PFSK-1 (cell line): ENCODE results near the gene NDUFC2.

ENCODE experiments used
- FOXP2 ChIP-seq: optimal IDR thresholded peaks from 2 replicates; pipeline ENCODE3; 2011; ENCODE audit warnings: borderline replicate concordance, control low read depth, inconsistent platforms; ENCODE audit not compliant: insufficient read depth; ENCODE audit errors: extremely low read length, extremely low read depth
- POLR2AphosphoS5 ChIP-seq: IDR thresholded peaks from 2 replicates; pipeline ENCODE4 v1.6.1; 2012; ENCODE audit warnings: low read depth, mild to moderate bottlenecking, control low read depth, low read length, moderate library complexity
- REST ChIP-seq, 2 experiments: IDR thresholded peaks; 2 replicates each; pipeline versions ENCODE4 v1.6.1 to v1.8.0; 2011 to 2012; ENCODE audit warnings: low read depth in 2 of 2, low read length in 2 of 2, control low read depth in 1 of 2, inconsistent platforms in 1 of 2, mild to moderate bottlenecking in 1 of 2, moderate library complexity in 1 of 2; ENCODE audit not compliant: insufficient read depth in 1 of 2
- SIN3A ChIP-seq: IDR thresholded peaks from 2 replicates; pipeline ENCODE4 v1.6.1; 2012; ENCODE audit warnings: mild to moderate bottlenecking, low read length, moderate library complexity, borderline replicate concordance; ENCODE audit not compliant: insufficient read depth
- TAF1 ChIP-seq: IDR thresholded peaks from 2 replicates; pipeline ENCODE4 v1.6.1; 2012; ENCODE audit warnings: low read length, control low read depth, borderline replicate concordance; ENCODE audit not compliant: insufficient read depth

Gene NDUFC2

DNA sequence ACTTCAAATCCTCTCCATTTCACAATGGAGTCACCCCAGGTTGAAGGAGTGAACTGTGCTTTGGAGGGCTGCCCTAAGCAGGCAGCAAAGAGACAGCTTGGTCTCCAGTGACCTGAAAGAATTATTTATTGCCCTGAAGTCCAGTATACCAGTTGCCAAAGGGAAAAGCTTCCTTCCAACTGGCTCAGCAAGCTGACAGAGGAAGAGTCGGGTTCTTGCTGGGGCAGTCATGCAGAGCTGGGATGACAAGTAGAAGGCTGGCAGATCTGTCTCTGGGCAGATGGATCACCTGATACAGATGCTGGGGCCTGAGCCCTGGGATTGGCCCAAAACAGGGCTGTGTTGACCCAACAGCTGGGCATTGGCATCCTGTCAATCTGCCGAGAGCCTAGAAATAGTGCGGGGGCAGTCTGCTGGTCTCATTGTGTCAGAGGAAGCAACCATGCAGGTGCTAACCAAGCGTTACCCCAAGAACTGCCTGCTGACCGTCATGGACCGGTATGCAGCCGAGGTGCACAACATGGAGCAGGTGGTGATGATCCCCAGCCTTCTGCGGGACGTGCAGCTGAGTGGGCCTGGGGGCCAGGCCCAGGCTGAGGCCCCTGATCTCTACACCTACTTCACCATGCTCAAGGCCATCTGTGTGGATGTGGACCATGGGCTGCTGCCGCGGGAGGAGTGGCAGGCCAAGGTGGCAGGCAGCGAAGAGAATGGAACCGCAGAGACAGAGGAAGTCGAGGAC is 16.1 kb downstream of the NDUFC2 start, which contains the start of gene THRSP:
Gene THRSP (plus strand): TSS at position 422 of the 742 bp plus-strand sequence. CDS start 21 bp downstream, at position 443.
- TF ChIP-seq FOXP2: no peak
- TF ChIP-seq TAF1: no peak
- TF ChIP-seq REST (IDR thresholded peaks at IDR 0.05; ENCODE audit: insufficient read depth in 1 of 2, low read depth in 2 of 2, low read length in 2 of 2): no peak
- no peak for TF ChIP-seq POLR2AphosphoS5
- TF ChIP-seq SIN3A: no peak

GRCh38 chr11:78062671-78063070 is 17.0 kb downstream of the NDUFC2 start:
- TF ChIP-seq SIN3A (no peak), FOXP2 (no peak), TAF1 (no peak), REST (IDR thresholded peaks at IDR 0.05; ENCODE audit: insufficient read depth in 1 of 2, low read depth in 2 of 2, low read length in 2 of 2) (no peak), POLR2AphosphoS5 (no peak)

DNA sequence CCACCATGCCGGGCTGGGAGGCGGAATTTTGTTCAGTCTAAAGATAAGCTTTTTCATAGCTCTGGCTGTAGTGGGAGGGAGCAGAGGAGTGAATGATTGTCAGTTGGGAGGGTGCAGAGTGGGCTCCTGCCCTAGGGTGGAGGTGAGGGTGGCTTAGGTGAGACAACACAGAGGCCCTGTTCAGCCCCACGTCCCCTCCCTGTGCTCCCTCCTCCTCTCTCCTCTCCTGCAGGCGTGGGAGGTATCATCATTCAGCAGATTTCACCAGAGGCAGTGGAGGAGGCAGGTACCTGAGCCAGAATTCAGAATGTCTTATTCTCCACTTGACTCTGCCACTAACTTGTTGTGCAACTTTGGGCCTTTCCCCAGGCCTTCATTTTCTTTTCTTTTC is 17.7 kb downstream of the NDUFC2 start:
- TF ChIP-seq FOXP2: no peak
- no peak for TF ChIP-seq SIN3A
- no peak for TF ChIP-seq TAF1
- no peak for TF ChIP-seq POLR2AphosphoS5
- TF ChIP-seq REST (IDR thresholded peaks at IDR 0.05; ENCODE audit: insufficient read depth in 1 of 2, low read depth in 2 of 2, low read length in 2 of 2): no peak

DNA sequence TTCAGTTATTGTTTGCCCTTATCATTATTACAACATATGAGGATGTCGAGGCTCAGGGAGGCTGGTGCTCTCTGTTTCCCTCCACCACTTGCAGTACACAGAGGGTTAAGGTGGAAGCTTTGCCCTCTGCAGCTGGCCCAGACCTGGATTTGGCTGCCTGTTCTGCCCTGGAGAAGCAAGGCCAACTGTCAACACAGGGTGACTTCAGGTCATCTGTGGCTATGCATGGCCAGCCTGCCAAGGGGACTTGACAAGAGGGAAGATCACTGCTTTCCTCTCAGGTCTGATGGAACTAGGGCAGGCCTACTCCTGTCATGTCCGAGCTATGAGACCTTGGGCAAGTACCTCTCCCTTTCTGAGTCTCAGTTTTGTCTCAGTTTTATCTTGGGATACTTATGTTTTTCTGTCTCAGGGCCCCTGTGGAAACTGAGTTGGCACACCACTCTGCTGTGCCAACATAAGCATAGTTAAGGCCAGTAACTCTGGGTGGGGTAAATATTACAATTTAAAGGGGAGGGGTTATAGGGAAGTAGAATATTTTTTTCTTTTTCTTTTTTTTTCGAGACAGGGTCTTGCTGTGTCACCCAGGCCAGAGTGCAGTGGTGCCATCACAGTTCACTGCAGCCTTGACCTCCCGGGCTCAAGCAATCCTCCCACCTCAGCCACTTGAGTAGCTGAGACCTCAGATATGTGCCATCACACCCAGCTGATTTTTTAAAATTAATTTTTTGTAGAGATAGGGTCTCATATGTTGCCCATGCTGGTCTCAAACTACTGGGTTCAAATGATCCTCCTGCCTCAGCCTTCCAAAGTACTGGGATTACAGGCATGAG is 18.4 kb downstream of the NDUFC2 start:
- TF ChIP-seq POLR2AphosphoS5 (no peak), TAF1 (no peak), FOXP2 (no peak), REST (IDR thresholded peaks at IDR 0.05; ENCODE audit: insufficient read depth in 1 of 2, low read depth in 2 of 2, low read length in 2 of 2) (no peak), SIN3A (no peak)
